ENCODE data around the gene RNF19B.
A peak's percentile ranks its signal among the peaks of the same experiment; 100 is the strongest.

RNF19B gene

GRCh38 chr1:33008051-33008914 is 43.7 kb upstream of the RNF19B start:
- H3K4me3 ChIP-seq (ENCODE audit: low read length) = no peak overlapping the region
- DNase-seq (ENCODE audit: low read depth) = no peak
- no peak for TF ChIP-seq CTCF (conservative IDR thresholded peaks at IDR 0.05; ENCODE audit: low read depth, low read length)

- TF ChIP-seq CTCF (conservative IDR thresholded peaks at IDR 0.05; ENCODE audit: low read depth, low read length) = peak; percentile 70
- no peak overlapping the region for H3K4me3 ChIP-seq (ENCODE audit: low read length)
- DNase-seq (ENCODE audit: low read depth) = peak; percentile 60
Measured at GRCh38 chr1:33007190-33008050, 42.8 kb upstream of the RNF19B start.

- TF ChIP-seq CTCF (conservative IDR thresholded peaks at IDR 0.05; ENCODE audit: low read depth, low read length) = peak; percentile 3
- no peak for DNase-seq (ENCODE audit: low read depth)
- no peak overlapping the region for H3K4me3 ChIP-seq (ENCODE audit: low read length)
Measured at GRCh38 chr1:33005838-33006421, 41.3 kb upstream of the RNF19B start.

- no peak overlapping the region for H3K4me3 ChIP-seq (ENCODE audit: low read length)
- DNase-seq (ENCODE audit: low read depth) = no peak
- no peak for TF ChIP-seq CTCF (conservative IDR thresholded peaks at IDR 0.05; ENCODE audit: low read depth, low read length)
Measured at GRCh38 chr1:33005117-33005837, 40.7 kb upstream of the RNF19B start.

GRCh38 chr1:33004613-33005012 is 40.0 kb upstream of the RNF19B start:
- TF ChIP-seq CTCF (conservative IDR thresholded peaks at IDR 0.05; ENCODE audit: low read depth, low read length) = no peak
- no peak overlapping the region for H3K4me3 ChIP-seq (ENCODE audit: low read length)
- DNase-seq (ENCODE audit: low read depth) = no peak

- no peak overlapping the region for H3K4me3 ChIP-seq (ENCODE audit: low read length)
- no peak for TF ChIP-seq CTCF (conservative IDR thresholded peaks at IDR 0.05; ENCODE audit: low read depth, low read length)
Measured at GRCh38 chr1:33003657-33004056, 39.0 kb upstream of the RNF19B start.

More at GRCh38 chr1:33003657-33004056, 39.0 kb upstream of the RNF19B start:
- DNase-seq (ENCODE audit: low read depth) = no peak
